Stimulated activated CD4-positive, alpha-beta T cell treated with anti-CD3 and anti-CD28 coated beads, Interleukin-4, amount 100 ng/mL, for 24 hours (primary cell): ENCODE results near the gene DOK3.
A peak's percentile ranks its signal among the peaks of the same experiment; 100 is the strongest.

ENCODE experiments used
- DNase-seq: peaks from one replicate; pipeline ENCODE4 v3.0.0-alpha.2; 2020

The DOK3 gene

DNA sequence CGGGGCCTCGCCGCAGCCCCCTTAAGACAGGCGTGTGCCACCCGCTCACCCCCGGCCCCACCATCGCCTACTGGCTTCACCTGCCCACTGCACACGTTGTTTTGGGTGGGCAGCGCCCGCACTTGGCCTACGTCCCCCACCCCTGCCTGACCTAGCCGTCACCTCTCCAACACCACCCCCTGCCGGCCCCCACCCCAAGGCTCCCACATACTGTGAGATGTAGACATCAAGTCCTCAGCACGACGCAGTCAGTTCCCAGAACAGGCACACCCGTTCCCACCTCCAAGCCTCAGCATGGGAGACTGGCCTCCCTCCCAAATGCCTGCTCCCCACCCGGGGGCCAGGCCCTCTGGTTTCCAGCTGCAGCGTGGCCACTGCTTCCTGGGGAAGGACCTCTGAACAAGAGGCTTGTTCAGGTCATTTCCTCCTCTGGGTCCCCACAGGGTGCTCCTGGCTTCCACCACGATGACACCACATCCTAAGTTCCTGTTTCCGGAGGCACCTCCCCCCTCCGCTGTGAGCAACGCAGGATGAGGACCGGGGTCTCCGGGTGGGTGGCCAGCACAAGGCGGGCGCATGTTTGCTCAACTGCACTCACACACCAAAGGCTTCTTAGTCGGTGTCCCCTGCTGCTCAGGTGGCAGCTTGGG, 47.5 kb downstream of the DOK3 start:
- DNase-seq = no peak

- DNase-seq = no peak
Observed at GRCh38 chr5:177459819-177460628, 49.6 kb downstream of the DOK3 start.

DNA sequence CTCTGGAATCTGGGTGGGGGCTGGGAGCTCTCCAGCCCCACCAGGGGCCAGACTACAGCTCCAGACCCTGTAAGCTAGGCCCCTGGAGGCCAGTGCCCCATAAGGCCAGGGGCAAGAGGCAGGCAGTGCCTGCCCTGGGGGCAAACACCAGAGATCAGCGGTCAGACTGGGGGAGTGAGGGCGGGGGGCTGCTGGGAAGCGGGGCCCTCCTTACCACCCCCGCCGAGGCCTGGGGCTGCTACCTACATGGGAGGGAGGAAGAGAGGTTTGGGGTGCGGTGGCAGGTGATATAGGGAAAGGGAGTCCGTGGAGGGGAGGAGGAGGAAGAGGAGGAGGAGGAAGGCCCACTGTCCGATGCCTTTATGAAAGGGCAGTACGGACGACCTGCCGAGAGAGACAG, 50.3 kb downstream of the DOK3 start:
- no peak for DNase-seq

- DNase-seq = no peak
Observed at GRCh38 chr5:177458912-177459350, 50.7 kb downstream of the DOK3 start.

DNA sequence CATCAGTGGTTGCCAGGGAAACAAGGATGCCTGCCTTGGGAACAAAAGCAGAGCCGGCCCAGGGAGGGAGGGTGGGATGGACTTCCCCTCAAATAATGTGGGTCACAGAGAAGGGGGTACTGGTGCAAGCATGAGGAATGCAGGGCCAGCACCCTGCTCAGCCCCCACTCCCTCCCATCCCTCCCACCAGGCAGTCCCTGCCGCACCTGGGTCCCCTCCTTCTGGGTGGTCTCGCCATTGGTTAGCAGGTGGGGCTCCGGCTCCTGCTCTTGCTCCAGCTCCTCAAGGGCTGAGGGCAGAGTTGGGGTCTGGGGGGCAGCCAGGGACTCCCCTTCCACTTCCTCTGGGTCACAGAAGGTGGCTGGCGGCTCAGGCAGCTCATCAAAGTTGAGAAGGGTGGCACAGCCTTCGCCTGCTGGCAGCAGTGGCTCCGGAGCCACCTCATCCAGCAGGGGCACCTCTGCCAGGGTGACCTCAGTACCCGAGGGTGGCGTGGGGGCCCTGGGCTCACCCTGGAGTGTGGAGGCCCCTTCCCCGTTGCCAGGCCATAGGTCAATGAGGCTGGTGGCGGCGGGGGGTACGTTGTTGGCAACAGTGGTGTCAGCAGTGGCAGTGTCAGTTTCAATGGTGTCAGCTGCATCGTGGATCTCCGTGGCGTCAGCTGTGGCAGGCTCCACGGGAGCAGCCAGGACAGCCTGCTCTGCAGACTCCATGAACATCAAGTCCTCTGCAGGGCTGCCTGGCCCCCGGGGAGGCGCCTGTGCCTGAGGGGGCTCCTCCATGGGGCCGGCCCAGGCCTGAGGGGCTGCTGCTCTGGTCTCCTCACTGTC, 51.6 kb downstream of the DOK3 start:
- no peak for DNase-seq

- DNase-seq = peak; percentile 58
Observed at GRCh38 chr5:177456976-177457851, 52.4 kb downstream of the DOK3 start.

DNA sequence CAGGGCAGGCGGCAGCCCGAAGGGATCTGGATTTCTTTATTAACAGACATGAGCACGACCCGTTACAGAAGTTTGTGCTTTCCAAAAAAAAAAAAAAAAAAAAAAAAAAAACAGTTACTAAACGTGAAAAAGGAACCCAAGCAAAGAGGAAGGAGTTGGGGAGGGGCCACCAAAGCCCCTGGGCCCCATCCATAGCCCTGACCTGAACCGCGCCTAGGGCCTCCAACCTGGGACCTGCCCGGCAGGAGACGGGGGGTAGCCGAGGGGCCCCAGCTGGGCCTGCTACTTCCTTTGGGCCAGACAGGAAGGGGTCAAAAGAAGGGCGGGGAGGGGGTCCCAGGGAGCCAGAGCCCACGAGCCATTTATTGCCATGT, 53.0 kb downstream of the DOK3 start:
- no peak for DNase-seq

DNA sequence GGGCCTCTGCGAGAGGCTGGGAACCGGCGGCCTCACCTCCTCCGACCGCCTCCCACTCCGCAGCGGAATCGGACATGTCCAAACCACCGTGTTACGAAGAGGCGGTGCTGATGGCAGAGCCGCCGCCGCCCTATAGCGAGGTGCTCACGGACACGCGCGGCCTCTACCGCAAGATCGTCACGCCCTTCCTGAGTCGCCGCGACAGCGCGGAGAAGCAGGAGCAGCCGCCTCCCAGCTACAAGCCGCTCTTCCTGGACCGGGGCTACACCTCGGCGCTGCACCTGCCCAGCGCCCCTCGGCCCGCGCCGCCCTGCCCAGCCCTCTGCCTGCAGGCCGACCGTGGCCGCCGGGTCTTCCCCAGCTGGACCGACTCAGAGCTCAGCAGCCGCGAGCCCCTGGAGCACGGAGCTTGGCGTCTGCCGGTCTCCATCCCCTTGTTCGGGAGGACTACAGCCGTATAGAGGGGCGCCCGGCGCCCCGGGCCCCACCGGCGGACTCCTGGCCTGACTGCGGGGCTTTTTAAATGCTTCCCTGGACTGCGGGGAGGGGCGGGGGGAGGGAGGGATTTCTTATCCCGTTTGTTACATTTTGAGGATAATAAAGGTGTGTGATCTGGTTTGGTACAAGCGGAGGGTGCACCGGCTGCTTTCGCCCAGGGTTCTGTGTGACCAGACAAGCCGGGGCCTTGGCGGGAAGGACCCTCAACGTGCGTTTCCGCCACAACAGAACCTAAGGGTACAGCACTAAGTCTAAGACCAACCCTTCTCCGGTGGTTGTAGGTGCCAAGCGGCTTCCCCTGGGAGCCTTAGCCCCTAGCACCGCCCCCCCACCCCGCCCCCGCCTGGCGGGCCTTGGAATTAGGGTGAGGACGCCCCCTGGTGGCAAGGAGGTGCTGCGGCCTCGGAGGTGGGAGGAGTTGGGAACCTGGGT, 53.7 kb downstream of the DOK3 start:
- peak; percentile 97 for DNase-seq

DNA sequence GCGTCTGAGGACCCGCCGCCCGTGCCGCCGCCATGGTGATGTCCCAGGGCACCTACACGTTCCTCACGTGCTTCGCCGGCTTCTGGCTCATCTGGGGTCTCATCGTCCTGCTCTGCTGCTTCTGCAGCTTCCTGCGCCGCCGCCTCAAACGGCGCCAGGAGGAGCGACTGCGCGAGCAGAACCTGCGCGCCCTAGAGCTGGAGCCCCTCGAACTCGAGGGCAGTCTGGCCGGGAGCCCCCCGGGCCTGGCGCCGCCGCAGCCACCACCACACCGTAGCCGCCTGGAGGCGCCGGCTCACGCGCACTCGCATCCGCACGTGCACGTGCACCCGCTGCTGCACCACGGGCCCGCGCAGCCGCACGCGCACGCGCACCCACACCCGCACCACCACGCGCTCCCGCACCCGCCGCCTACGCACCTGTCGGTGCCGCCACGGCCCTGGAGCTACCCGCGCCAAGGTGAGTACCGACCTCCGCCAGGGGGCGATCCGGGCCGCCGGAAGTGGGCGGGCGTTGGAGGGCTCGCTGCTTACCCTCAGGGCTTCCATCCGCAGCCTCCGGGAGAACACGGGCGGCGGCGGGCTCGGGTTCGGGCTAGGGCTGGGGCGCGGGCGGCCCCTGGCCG, 54.5 kb downstream of the DOK3 start:
- peak; percentile 90 for DNase-seq

- DNase-seq = peak; percentile 93
Observed at GRCh38 chr5:177454397-177455035, 55.1 kb downstream of the DOK3 start.

GRCh38 chr5:177453852-177454396, 55.7 kb downstream of the DOK3 start:
- DNase-seq = no peak

- no peak for DNase-seq
Observed at GRCh38 chr5:177452688-177453638, 56.7 kb downstream of the DOK3 start.
